NCI-H2196 treated with DMSO at 0.1 percent for 48 hours (cell line): ENCODE results near the gene HOXC4.

ENCODE experiments used
- DNase-seq: peaks from one replicate; lab custom pipeline; 2025; ENCODE audit not compliant: unreplicated experiment; lab: John Stamatoyannopoulos, UW

Gene HOXC4

GRCh38 chr12:54028314-54029201 lies 25.1 kb upstream of the HOXC4 start, which contains the start of gene HOXC6:
HOXC6 (plus strand) TSS chr12:54028440; CDS start chr12:54028522, 82 bp downstream.
- no peak for DNase-seq

- no peak for DNase-seq
Observed at GRCh38 chr12:54029529-54030441, 23.9 kb upstream of the HOXC4 start.

GRCh38 chr12:54030442-54030801 lies 23.2 kb upstream of the HOXC4 start:
- DNase-seq, result no peak

- DNase-seq, result no peak
Observed at GRCh38 chr12:54030889-54031471, 22.7 kb upstream of the HOXC4 start.

DNA sequence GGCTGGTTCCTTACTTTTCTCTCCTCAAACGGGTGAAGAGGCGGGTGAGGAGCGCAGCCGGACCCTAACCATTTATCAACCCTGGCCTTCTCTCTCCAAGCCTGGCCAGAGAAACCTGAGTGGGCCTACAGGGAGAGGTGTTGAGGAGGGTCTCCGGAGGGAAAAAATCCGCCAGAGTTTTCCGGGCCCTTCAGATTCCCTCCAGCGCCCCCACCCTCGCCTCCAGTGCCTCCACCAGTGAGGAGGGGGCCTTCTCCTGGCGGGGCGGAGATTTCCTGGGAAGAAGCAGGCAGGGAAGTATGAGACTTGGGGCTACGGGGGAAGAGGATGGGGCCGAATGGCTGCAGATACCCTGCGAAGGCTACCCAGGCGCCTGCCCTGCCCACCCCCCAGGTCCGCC lies 22.2 kb upstream of the HOXC4 start:
- no peak for DNase-seq

DNA sequence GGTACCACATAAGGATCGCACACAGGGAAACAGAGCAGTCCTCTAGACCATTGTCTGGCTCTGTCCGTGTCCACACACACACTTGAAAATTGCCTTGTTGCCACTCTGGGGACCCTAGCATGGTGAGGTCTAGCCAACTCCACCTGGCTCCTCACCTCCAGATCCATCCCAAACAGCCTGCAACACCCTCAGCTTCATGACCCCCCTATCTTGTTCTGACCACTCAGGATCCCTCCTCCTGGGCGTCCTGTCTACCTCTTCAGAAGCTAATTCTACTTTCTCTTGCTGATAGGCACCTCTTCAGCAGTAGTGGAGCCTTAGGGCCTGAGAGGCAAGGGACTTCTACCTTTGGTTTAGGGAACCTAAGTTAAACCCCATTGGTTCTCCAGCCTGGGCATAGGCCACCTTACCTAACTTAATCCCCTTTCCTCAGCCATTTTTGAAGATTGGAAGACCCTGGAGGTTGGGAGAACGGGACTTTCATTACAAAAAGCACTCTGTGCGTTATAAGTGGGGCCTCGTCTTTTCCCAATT lies 21.5 kb upstream of the HOXC4 start:
- no peak for DNase-seq

- DNase-seq, result peak; percentile 63
Observed at GRCh38 chr12:54032627-54033100, 21.0 kb upstream of the HOXC4 start, which contains the start of gene HOXC5. HOXC5 (plus strand) TSS chr12:54033050; CDS start chr12:54033123, 73 bp downstream.

DNA sequence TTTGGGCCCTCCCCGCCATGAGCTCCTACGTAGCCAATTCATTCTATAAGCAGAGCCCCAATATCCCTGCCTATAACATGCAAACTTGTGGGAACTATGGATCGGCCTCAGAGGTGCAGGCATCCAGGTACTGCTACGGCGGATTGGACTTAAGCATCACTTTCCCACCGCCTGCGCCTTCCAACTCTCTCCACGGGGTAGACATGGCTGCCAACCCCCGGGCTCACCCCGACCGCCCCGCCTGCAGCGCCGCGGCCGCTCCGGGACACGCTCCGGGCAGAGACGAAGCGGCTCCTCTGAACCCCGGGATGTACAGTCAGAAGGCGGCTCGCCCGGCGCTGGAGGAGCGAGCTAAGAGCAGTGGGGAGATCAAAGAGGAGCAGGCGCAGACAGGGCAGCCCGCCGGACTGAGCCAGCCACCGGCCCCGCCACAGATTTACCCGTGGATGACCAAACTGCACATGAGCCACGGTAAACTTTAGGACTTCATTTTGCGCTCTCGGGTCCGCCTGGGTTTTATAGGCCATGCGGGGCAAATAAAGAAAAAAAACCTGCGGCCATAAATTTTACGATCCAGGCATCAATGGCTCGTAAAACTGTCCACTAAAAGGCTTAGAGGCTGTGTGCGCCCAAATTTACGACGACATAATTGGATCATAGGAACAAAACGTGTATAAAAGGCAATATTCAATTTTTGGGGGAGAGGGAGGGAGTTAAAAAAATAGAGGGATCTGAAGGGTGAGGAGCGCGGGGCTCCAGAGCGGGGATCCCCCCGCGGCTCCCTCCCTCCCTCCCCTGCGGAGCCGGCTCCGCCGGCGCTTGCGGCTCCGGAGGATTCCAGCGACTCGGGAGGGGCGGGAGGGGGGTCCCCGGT lies 20.3 kb upstream of the HOXC4 start:
- DNase-seq, result no peak

DNA sequence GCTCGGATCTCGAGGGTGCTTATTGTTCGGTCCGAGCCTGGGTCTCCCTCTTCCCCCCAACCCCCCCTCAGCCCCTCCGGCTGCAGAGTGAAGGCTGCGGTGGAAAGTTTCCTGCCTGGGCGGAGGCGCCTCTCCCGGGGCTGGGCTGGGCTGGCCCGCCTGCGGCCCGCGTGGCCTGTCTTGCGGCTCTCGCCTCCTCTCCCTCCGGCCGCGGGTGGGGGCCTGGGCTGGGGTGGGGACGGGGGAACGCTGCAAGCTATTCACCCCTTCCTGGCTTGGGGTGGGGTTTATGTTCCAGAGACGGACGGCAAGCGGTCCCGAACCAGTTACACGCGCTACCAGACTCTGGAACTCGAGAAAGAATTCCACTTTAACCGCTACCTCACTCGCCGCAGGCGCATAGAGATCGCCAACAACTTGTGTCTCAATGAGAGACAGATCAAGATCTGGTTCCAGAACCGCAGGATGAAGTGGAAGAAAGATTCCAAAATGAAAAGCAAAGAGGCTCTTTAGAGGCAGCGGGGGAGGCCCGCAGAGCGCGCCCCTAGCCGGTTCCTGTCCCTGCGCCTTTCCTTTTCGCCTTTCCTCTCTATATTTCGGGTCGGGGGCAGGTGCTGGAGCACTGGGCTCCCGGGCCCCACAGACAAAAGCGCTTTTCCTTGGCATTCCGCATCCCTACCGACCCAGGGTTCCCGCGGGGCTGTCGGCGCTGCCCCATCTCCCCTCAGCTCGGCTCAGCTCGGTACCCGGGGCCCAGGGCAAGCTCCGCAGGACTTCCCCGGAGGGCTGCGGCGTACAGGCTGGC lies 19.5 kb upstream of the HOXC4 start:
- DNase-seq, result no peak

GRCh38 chr12:54034785-54035310 lies 18.8 kb upstream of the HOXC4 start:
- no peak for DNase-seq

- no peak for DNase-seq
Observed at GRCh38 chr12:54035568-54036264, 17.9 kb upstream of the HOXC4 start.

GRCh38 chr12:54036620-54037359 lies 16.8 kb upstream of the HOXC4 start:
- DNase-seq, result no peak

DNA sequence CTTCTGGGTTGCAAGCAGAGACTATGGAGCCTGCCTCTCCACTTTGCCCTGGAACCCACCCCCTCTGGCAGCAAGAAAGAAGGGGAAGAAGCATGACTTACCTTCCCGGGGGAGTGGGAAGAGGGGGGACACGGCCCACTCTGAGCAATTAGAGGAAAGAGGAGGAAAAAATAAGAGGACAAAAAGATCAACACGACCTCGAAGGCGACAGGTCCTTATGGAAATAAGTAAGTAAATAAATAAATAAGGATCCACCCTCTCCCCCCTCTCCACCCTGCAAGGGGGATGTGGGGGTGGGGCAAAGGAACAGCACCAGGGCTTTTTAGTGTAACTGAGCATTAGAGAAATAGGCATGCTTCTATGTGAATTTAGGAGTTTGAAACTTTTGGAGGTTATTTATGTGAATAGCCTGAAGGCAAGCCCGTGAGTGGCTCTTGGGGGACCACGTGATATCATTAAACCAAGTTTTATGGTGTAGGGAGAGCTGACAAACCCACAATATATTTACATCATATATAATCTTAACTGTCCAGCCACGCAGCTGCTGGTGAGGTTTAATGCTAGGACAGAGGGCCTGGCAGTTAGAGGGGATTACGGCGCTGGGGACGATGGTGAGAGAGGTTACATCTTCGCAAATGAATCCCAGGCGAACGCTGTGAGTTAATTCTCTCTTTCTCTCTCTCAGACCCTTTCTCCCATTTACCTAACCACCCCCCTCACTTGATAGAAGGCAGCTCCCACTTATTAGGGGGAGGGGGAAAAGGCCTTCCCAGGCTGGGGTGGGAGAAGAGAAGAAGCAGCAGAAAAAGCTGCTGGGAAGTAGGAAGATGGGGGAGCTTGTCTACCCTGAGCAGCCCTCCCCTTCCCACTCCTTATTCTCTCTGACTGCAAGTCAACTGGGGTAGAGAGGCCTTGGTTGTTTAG lies 16.0 kb upstream of the HOXC4 start:
- no peak for DNase-seq

GRCh38 chr12:54038284-54038870 lies 15.3 kb upstream of the HOXC4 start:
- DNase-seq, result no peak

- DNase-seq, result peak; percentile 71
Observed at GRCh38 chr12:54038871-54039414, 14.7 kb upstream of the HOXC4 start.
